HEK293 (cell line): ENCODE results near the gene LCA5L.

Experiments
- HOXA7 ChIP-seq: sonication (generic); formaldehyde crosslinking; IDR thresholded peaks from 2 replicates; pipeline ENCODE4 v1.8.1; 2022; ENCODE audit warnings: missing genetic modification reagents, borderline replicate concordance
- HOXD13 ChIP-seq: sonication (generic); formaldehyde crosslinking; IDR thresholded peaks from 2 replicates; pipeline ENCODE4 v1.8.0; 2022; ENCODE audit warnings: missing genetic modification reagents, borderline replicate concordance
- KLF16 ChIP-seq: fragments of 450-650 bp; formaldehyde crosslinking; IDR thresholded peaks from 2 replicates; pipeline ENCODE4 v1.5.1; 2017; ENCODE audit warnings: missing biosample characterization, missing genetic modification characterization
- SCRT1 ChIP-seq: fragments of 450-650 bp; formaldehyde crosslinking; IDR thresholded peaks from 2 replicates; pipeline ENCODE4 v1.5.1; 2016; ENCODE audit warnings: missing biosample characterization, missing genetic modification characterization, borderline replicate concordance
- SCRT2 ChIP-seq: fragments of 450-650 bp; formaldehyde crosslinking; IDR thresholded peaks from 2 replicates; pipeline ENCODE4 v1.5.1; 2016; ENCODE audit warnings: missing biosample characterization, missing genetic modification characterization
- SP2 ChIP-seq: fragments of 450-650 bp; formaldehyde crosslinking; IDR thresholded peaks from 2 replicates; pipeline ENCODE4 v1.5.1; 2016; ENCODE audit warnings: missing biosample characterization, missing genetic modification characterization
- TRIM28 ChIP-seq: IDR thresholded peaks from 2 replicates; pipeline ENCODE4 v1.6.1; 2011; ENCODE audit warnings: low read length, control low read depth, borderline replicate concordance
- ZBTB48 ChIP-seq: fragments of 450-650 bp; formaldehyde crosslinking; IDR thresholded peaks from 2 replicates; pipeline ENCODE4 v1.5.1; 2016; ENCODE audit warnings: missing biosample characterization, missing genetic modification characterization
- ZIC2 ChIP-seq: fragments of 450-650 bp; formaldehyde crosslinking; IDR thresholded peaks from 2 replicates; pipeline ENCODE4 v1.5.1; 2016; ENCODE audit warnings: missing biosample characterization, missing genetic modification characterization
- ZNF10 ChIP-seq: fragments of 450-650 bp; formaldehyde crosslinking; IDR thresholded peaks from 2 replicates; pipeline ENCODE4 v1.5.1; 2017; ENCODE audit warnings: missing biosample characterization, missing genetic modification characterization
- ZNF155 ChIP-seq: fragments of 450-650 bp; formaldehyde crosslinking; IDR thresholded peaks from 2 replicates; pipeline ENCODE4 v1.5.1; 2016; ENCODE audit warnings: missing biosample characterization, missing genetic modification characterization
- ZNF16 ChIP-seq: fragments of 450-650 bp; formaldehyde crosslinking; IDR thresholded peaks from 2 replicates; pipeline ENCODE4 v1.5.1; 2016; ENCODE audit warnings: low read depth, missing biosample characterization, missing genetic modification characterization
- ZNF169 ChIP-seq: fragments of 450-650 bp; formaldehyde crosslinking; IDR thresholded peaks from 2 replicates; pipeline ENCODE4 v1.5.1; 2016; ENCODE audit warnings: missing biosample characterization, missing genetic modification characterization
- ZNF23 ChIP-seq: fragments of 450-650 bp; formaldehyde crosslinking; IDR thresholded peaks from 2 replicates; pipeline ENCODE4 v1.5.1; 2016; ENCODE audit warnings: missing biosample characterization, missing genetic modification characterization, borderline replicate concordance
- ZNF239 ChIP-seq: fragments of 450-650 bp; formaldehyde crosslinking; IDR thresholded peaks from 2 replicates; pipeline ENCODE4 v1.5.1; 2016; ENCODE audit warnings: missing biosample characterization, missing genetic modification characterization
- ZNF24 ChIP-seq: fragments of 450-650 bp; formaldehyde crosslinking; IDR thresholded peaks from 2 replicates; pipeline ENCODE4 v1.5.1; 2016; ENCODE audit warnings: missing biosample characterization, missing genetic modification characterization
- ZNF302 ChIP-seq: fragments of 450-650 bp; formaldehyde crosslinking; IDR thresholded peaks from 2 replicates; pipeline ENCODE4 v1.5.1; 2016; ENCODE audit warnings: missing biosample characterization, missing genetic modification characterization, low read depth
- ZNF311 ChIP-seq: fragments of 450-650 bp; formaldehyde crosslinking; IDR thresholded peaks from 2 replicates; pipeline ENCODE4 v1.5.1; 2017; ENCODE audit warnings: missing biosample characterization, missing genetic modification characterization, borderline replicate concordance
- ZNF324 ChIP-seq: fragments of 450-650 bp; formaldehyde crosslinking; IDR thresholded peaks from 2 replicates; pipeline ENCODE4 v1.5.1; 2016; ENCODE audit warnings: missing biosample characterization, missing genetic modification characterization
- ZNF335 ChIP-seq: fragments of 450-650 bp; formaldehyde crosslinking; conservative IDR thresholded peaks from 2 replicates; pipeline ENCODE4 v1.5.1; 2016; ENCODE audit warnings: missing biosample characterization, missing genetic modification characterization
- ZNF37A ChIP-seq: fragments of 450-650 bp; IDR thresholded peaks from 2 replicates; pipeline ENCODE4 v1.5.1; 2018; ENCODE audit warnings: missing biosample characterization, missing genetic modification characterization
- ZNF391 ChIP-seq: fragments of 450-650 bp; formaldehyde crosslinking; IDR thresholded peaks from 2 replicates; pipeline ENCODE4 v1.5.1; 2016; ENCODE audit warnings: low read depth, missing biosample characterization, missing genetic modification characterization, borderline replicate concordance
- ZNF623 ChIP-seq: fragments of 450-650 bp; formaldehyde crosslinking; IDR thresholded peaks from 2 replicates; pipeline ENCODE4 v1.5.1; 2016; ENCODE audit warnings: missing biosample characterization, missing genetic modification characterization
- TF ChIP-seq, protein P1 (sequence below): fragments of 450-650 bp; formaldehyde crosslinking; IDR thresholded peaks from 2 replicates; pipeline ENCODE4 v1.5.1; 2016; ENCODE audit warnings: missing biosample characterization, missing genetic modification characterization
- TF ChIP-seq, protein P2 (sequence below): fragments of 450-650 bp; formaldehyde crosslinking; IDR thresholded peaks from 2 replicates; pipeline ENCODE4 v1.5.1; 2016; ENCODE audit warnings: missing biosample characterization, missing genetic modification characterization, low read depth
- TF ChIP-seq, protein P3 (sequence below): fragments of 450-650 bp; formaldehyde crosslinking; IDR thresholded peaks from 2 replicates; pipeline ENCODE4 v1.5.1; 2017; ENCODE audit warnings: missing biosample characterization, missing genetic modification characterization
- TF ChIP-seq, protein P4 (sequence below): fragments of 450-650 bp; formaldehyde crosslinking; IDR thresholded peaks from 2 replicates; pipeline ENCODE4 v1.5.1; 2016; ENCODE audit warnings: missing biosample characterization, missing genetic modification characterization
- TF ChIP-seq, protein P5 (sequence below): fragments of 450-650 bp; formaldehyde crosslinking; IDR thresholded peaks from 2 replicates; pipeline ENCODE4 v1.5.1; 2016; ENCODE audit warnings: missing biosample characterization, missing genetic modification characterization, borderline replicate concordance

Gene LCA5L

DNA sequence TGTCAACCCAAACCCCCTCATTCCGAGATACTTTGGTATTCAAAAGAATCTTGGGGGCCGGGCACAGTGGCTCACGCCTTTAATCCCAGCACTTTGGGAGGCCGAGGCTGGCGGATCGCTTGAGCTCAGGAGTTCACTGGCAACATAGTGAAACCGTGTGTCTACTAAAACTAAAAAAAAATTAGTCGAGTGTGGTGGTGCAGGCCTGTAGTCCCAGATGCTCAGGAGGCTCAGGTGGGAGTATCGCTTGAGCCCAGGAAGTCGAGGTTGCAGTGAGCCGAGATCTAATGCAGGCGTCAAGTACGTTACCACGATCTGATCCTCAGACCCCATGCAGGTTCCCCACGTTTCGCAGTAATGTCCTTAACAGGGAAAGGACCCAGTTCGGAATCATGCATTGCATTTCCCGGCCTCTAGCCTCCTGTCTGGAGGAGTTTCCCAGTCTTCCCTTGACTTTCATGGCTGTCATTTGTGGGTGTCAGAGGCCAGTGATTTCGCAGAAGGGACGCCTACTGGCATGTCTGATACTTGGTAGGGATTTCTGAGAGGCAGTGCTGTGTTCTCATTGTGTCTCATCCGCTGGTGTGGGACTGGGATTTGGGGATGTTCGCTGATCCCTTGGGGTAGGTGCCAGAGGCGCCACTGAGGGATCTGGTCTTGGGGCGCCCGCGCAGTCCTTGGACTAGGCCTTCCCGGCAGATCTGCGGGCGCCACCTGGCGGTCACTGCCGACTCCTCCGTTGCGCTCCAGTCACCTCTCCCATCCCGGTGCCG lies 57.4 kb downstream of the LCA5L start (continued):
- TF ChIP-seq, protein P1, sequence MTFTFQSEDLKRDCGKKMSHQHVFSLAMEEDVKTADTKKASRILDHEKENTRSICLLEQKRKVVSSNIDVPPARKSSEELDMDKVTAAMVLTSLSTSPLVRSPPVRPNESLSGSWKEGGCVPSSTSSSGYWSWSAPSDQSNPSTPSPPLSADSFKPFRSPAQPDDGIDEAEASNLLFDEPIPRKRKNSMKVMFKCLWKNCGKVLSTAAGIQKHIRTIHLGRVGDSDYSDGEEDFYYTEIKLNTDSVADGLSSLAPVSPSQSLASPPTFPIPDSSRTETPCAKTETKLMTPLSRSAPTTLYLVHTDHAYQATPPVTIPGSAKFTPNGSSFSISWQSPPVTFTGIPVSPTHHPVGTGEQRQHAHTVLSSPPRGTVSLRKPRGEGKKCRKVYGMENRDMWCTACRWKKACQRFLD (tag by site-specific recombination) = no peak
- no peak; the same call in 1 of the 2 replicates for TF ChIP-seq SCRT2
- peak; percentile 80; the same call in 1 of the 2 replicates for TF ChIP-seq ZNF391
- TF ChIP-seq ZNF16 (tag by site-specific recombination) = no peak
- TF ChIP-seq ZIC2 (tag by site-specific recombination) = no peak; the same call in 1 of the 2 replicates
- TF ChIP-seq, protein P2, sequence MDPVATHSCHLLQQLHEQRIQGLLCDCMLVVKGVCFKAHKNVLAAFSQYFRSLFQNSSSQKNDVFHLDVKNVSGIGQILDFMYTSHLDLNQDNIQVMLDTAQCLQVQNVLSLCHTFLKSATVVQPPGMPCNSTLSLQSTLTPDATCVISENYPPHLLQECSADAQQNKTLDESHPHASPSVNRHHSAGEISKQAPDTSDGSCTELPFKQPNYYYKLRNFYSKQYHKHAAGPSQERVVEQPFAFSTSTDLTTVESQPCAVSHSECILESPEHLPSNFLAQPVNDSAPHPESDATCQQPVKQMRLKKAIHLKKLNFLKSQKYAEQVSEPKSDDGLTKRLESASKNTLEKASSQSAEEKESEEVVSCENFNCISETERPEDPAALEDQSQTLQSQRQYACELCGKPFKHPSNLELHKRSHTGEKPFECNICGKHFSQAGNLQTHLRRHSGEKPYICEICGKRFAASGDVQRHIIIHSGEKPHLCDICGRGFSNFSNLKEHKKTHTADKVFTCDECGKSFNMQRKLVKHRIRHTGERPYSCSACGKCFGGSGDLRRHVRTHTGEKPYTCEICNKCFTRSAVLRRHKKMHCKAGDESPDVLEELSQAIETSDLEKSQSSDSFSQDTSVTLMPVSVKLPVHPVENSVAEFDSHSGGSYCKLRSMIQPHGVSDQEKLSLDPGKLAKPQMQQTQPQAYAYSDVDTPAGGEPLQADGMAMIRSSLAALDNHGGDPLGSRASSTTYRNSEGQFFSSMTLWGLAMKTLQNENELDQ (tag by site-specific recombination) = no peak
- TF ChIP-seq ZNF324 = peak; percentile 92
- no peak for TF ChIP-seq ZNF239 (tag by site-specific recombination)
- TF ChIP-seq HOXD13 (CRISPR knock-in tag) = no peak
- no peak for TF ChIP-seq ZNF23 (tag by site-specific recombination)
- TF ChIP-seq SCRT1 (tag by site-specific recombination) = no peak
- no peak; the same call in 1 of the 2 replicates for TF ChIP-seq SP2
- no peak for TF ChIP-seq TRIM28
- 0 out of 2 replicates have a peak, but pooled peaks have one; percentile 34 for TF ChIP-seq ZNF10
- no peak for TF ChIP-seq ZNF169 (tag by site-specific recombination)
- TF ChIP-seq ZBTB48 (tag by site-specific recombination) = peak; percentile 100
- peak; percentile 11; the same call in 1 of the 2 replicates for TF ChIP-seq ZNF623 (tag by site-specific recombination)
- TF ChIP-seq ZNF155 = no peak
- TF ChIP-seq, protein P3, sequence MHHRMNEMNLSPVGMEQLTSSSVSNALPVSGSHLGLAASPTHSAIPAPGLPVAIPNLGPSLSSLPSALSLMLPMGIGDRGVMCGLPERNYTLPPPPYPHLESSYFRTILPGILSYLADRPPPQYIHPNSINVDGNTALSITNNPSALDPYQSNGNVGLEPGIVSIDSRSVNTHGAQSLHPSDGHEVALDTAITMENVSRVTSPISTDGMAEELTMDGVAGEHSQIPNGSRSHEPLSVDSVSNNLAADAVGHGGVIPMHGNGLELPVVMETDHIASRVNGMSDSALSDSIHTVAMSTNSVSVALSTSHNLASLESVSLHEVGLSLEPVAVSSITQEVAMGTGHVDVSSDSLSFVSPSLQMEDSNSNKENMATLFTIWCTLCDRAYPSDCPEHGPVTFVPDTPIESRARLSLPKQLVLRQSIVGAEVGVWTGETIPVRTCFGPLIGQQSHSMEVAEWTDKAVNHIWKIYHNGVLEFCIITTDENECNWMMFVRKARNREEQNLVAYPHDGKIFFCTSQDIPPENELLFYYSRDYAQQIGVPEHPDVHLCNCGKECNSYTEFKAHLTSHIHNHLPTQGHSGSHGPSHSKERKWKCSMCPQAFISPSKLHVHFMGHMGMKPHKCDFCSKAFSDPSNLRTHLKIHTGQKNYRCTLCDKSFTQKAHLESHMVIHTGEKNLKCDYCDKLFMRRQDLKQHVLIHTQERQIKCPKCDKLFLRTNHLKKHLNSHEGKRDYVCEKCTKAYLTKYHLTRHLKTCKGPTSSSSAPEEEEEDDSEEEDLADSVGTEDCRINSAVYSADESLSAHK = peak; percentile 43; the same call in 1 of the 2 replicates
- TF ChIP-seq ZNF24 = peak; percentile 36; the same call in 1 of the 2 replicates
- TF ChIP-seq, protein P4, sequence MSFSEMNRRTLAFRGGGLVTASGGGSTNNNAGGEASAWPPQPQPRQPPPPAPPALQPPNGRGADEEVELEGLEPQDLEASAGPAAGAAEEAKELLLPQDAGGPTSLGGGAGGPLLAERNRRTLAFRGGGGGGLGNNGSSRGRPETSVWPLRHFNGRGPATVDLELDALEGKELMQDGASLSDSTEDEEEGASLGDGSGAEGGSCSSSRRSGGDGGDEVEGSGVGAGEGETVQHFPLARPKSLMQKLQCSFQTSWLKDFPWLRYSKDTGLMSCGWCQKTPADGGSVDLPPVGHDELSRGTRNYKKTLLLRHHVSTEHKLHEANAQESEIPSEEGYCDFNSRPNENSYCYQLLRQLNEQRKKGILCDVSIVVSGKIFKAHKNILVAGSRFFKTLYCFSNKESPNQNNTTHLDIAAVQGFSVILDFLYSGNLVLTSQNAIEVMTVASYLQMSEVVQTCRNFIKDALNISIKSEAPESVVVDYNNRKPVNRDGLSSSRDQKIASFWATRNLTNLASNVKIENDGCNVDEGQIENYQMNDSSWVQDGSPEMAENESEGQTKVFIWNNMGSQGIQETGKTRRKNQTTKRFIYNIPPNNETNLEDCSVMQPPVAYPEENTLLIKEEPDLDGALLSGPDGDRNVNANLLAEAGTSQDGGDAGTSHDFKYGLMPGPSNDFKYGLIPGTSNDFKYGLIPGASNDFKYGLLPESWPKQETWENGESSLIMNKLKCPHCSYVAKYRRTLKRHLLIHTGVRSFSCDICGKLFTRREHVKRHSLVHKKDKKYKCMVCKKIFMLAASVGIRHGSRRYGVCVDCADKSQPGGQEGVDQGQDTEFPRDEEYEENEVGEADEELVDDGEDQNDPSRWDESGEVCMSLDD = peak; percentile 100
- peak; percentile 62; the same call in 1 of the 2 replicates for TF ChIP-seq KLF16 (tag by site-specific recombination)
- no peak for TF ChIP-seq ZNF311 (tag by site-specific recombination)
- peak; percentile 72 for TF ChIP-seq ZNF335 (tag by site-specific recombination)
- TF ChIP-seq ZNF302 (tag by site-specific recombination) = no peak
- TF ChIP-seq, protein P5, sequence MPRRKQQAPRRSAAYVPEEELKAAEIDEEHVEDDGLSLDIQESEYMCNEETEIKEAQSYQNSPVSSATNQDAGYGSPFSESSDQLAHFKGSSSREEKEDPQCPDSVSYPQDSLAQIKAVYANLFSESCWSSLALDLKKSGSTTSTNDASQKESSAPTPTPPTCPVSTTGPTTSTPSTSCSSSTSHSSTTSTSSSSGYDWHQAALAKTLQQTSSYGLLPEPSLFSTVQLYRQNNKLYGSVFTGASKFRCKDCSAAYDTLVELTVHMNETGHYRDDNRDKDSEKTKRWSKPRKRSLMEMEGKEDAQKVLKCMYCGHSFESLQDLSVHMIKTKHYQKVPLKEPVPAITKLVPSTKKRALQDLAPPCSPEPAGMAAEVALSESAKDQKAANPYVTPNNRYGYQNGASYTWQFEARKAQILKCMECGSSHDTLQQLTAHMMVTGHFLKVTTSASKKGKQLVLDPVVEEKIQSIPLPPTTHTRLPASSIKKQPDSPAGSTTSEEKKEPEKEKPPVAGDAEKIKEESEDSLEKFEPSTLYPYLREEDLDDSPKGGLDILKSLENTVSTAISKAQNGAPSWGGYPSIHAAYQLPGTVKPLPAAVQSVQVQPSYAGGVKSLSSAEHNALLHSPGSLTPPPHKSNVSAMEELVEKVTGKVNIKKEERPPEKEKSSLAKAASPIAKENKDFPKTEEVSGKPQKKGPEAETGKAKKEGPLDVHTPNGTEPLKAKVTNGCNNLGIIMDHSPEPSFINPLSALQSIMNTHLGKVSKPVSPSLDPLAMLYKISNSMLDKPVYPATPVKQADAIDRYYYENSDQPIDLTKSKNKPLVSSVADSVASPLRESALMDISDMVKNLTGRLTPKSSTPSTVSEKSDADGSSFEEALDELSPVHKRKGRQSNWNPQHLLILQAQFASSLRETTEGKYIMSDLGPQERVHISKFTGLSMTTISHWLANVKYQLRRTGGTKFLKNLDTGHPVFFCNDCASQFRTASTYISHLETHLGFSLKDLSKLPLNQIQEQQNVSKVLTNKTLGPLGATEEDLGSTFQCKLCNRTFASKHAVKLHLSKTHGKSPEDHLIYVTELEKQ = no peak; the same call in 1 of the 2 replicates
- TF ChIP-seq HOXA7 (CRISPR knock-in tag) = no peak
- TF ChIP-seq ZNF37A (tag by site-specific recombination) = no peak
